Measurements from ENCODE around the gene ZNF280D. TPM values are rescaled to one million over a fixed set of nuclear protein-coding genes. Genes with fewer than 3 reads are reported as not detected.

ZNF280D gene
- total RNA-seq, 1 donor = 50.7 TPM

- H3K4me2 ChIP-seq (ENCODE audit: insufficient read depth, low read length) = no peak overlapping the region
- H3K27ac ChIP-seq (ENCODE audit: low read depth, low read length) = no peak overlapping the region
- H3K27me3 ChIP-seq (ENCODE audit: insufficient read depth, low read length) = no peaks in the 10 kb centered on the region
- H3K4me3 ChIP-seq (ENCODE audit: insufficient read depth, low read length) = no peak overlapping the region
- H4K20me1 ChIP-seq (ENCODE audit: insufficient read depth, low read length) = no peaks in the 10 kb centered on the region
- no peak overlapping the region for H2AFZ ChIP-seq (ENCODE audit: low read length)
- no peaks in the 10 kb centered on the region for H3K79me2 ChIP-seq (ENCODE audit: insufficient read depth, low read length)
- TF ChIP-seq CTCF (IDR thresholded peaks at IDR 0.05; ENCODE audit: extremely low read depth, low read depth, low read length) = no peak
- no peaks in the 10 kb centered on the region for H3K4me1 ChIP-seq (ENCODE audit: insufficient read depth, low read length)
- peaks cover 13% of the 10 kb centered on the region for H3K36me3 ChIP-seq (ENCODE audit: insufficient read depth, low read length)
- H3K9me3 ChIP-seq (ENCODE audit: low read depth, low read length) = no peaks in the 10 kb centered on the region
- no peak for DNase-seq (ENCODE audit: insufficient read length, low spot score, missing footprints)
Measured at GRCh38 chr15:56659197-56659596, 74.1 kb downstream of the ZNF280D start.

GRCh38 chr15:56654624-56655023 lies 78.7 kb downstream of the ZNF280D start:
- no peaks in the 10 kb centered on the region for H4K20me1 ChIP-seq (ENCODE audit: insufficient read depth, low read length)
- TF ChIP-seq CTCF (IDR thresholded peaks at IDR 0.05; ENCODE audit: extremely low read depth, low read depth, low read length) = no peak
- no peak for DNase-seq (ENCODE audit: insufficient read length, low spot score, missing footprints)

DNA sequence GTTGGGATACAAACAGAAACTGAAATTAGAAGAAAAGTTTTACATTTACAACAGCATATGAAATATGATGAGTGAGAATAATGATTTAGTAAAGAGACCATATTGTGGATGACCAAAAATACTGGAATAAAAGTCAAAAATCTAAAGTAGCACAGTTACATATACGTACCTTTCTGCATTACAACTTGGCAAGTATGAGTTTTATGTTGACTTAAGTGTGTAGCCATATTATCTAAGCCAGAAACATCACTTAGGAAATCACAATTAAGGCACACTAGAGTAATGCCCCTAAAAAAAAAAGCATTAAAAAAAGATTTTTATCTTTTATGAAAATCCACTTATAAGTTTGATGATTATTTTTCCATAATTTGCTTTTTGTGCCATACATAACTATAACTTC lies 79.1 kb downstream of the ZNF280D start:
- Histone ChIP-seq H3K27ac (ENCODE audit: low read depth, low read length) (no peak overlapping the region), H3K27me3 (ENCODE audit: insufficient read depth, low read length) (no peaks in the 10 kb centered on the region), H3K9me3 (ENCODE audit: low read depth, low read length) (no peaks in the 10 kb centered on the region), H3K79me2 (ENCODE audit: insufficient read depth, low read length) (no peaks in the 10 kb centered on the region), H2AFZ (ENCODE audit: low read length) (no peak overlapping the region), H4K20me1 (ENCODE audit: insufficient read depth, low read length) (no peaks in the 10 kb centered on the region), H3K4me3 (ENCODE audit: insufficient read depth, low read length) (no peak overlapping the region), H3K36me3 (ENCODE audit: insufficient read depth, low read length) (peaks cover 15% of the 10 kb centered on the region), H3K4me2 (ENCODE audit: insufficient read depth, low read length) (no peak overlapping the region), H3K4me1 (ENCODE audit: insufficient read depth, low read length) (no peaks in the 10 kb centered on the region)
- no peak for TF ChIP-seq CTCF (IDR thresholded peaks at IDR 0.05; ENCODE audit: extremely low read depth, low read depth, low read length)
- no peak for DNase-seq (ENCODE audit: insufficient read length, low spot score, missing footprints)

More at GRCh38 chr15:56654624-56655023, 78.7 kb downstream of the ZNF280D start:
- no peaks in the 10 kb centered on the region for H3K9me3 ChIP-seq (ENCODE audit: low read depth, low read length)
- H2AFZ ChIP-seq (ENCODE audit: low read length) = no peak overlapping the region
- H3K4me1 ChIP-seq (ENCODE audit: insufficient read depth, low read length) = no peaks in the 10 kb centered on the region
- no peaks in the 10 kb centered on the region for H3K27me3 ChIP-seq (ENCODE audit: insufficient read depth, low read length)
- H3K79me2 ChIP-seq (ENCODE audit: insufficient read depth, low read length) = no peaks in the 10 kb centered on the region
- H3K36me3 ChIP-seq (ENCODE audit: insufficient read depth, low read length) = peaks cover 15% of the 10 kb centered on the region
- no peak overlapping the region for H3K27ac ChIP-seq (ENCODE audit: low read depth, low read length)
- no peak overlapping the region for H3K4me2 ChIP-seq (ENCODE audit: insufficient read depth, low read length)
- no peak overlapping the region for H3K4me3 ChIP-seq (ENCODE audit: insufficient read depth, low read length)

- Histone ChIP-seq H3K27me3 (ENCODE audit: insufficient read depth, low read length) (no peaks in the 10 kb centered on the region), H3K9me3 (ENCODE audit: low read depth, low read length) (no peaks in the 10 kb centered on the region), H3K36me3 (ENCODE audit: insufficient read depth, low read length) (peaks cover 17% of the 10 kb centered on the region), H3K79me2 (ENCODE audit: insufficient read depth, low read length) (no peaks in the 10 kb centered on the region), H3K27ac (ENCODE audit: low read depth, low read length) (no peak overlapping the region), H3K4me2 (ENCODE audit: insufficient read depth, low read length) (no peak overlapping the region), H3K4me3 (ENCODE audit: insufficient read depth, low read length) (no peak overlapping the region), H3K4me1 (ENCODE audit: insufficient read depth, low read length) (no peaks in the 10 kb centered on the region), H2AFZ (ENCODE audit: low read length) (no peak overlapping the region), H4K20me1 (ENCODE audit: insufficient read depth, low read length) (no peaks in the 10 kb centered on the region)
- TF ChIP-seq CTCF (IDR thresholded peaks at IDR 0.05; ENCODE audit: extremely low read depth, low read depth, low read length) = no peak
- no peak for DNase-seq (ENCODE audit: insufficient read length, low spot score, missing footprints)
Measured at GRCh38 chr15:56653787-56654186, 79.5 kb downstream of the ZNF280D start.
